Measurements from ENCODE around the gene CSNK1A1L.

Gene CSNK1A1L

GRCh38 chr13:37101201-37101600 is 4.3 kb downstream of the CSNK1A1L start:
- ChIA-PET POLR2A (ENCODE audit: low non-redundant PET) (no interaction called here), CTCF (interaction anchor here (0.7 kb wide), 1 partner anchor 1158 kb away, joined by 3 read pairs; no protein-coding TSS in a partner anchor)
- DNase-seq (ENCODE audit: low spot score) = no peak
- TF ChIP-seq, protein P1, sequence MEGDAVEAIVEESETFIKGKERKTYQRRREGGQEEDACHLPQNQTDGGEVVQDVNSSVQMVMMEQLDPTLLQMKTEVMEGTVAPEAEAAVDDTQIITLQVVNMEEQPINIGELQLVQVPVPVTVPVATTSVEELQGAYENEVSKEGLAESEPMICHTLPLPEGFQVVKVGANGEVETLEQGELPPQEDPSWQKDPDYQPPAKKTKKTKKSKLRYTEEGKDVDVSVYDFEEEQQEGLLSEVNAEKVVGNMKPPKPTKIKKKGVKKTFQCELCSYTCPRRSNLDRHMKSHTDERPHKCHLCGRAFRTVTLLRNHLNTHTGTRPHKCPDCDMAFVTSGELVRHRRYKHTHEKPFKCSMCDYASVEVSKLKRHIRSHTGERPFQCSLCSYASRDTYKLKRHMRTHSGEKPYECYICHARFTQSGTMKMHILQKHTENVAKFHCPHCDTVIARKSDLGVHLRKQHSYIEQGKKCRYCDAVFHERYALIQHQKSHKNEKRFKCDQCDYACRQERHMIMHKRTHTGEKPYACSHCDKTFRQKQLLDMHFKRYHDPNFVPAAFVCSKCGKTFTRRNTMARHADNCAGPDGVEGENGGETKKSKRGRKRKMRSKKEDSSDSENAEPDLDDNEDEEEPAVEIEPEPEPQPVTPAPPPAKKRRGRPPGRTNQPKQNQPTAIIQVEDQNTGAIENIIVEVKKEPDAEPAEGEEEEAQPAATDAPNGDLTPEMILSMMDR (conservative IDR thresholded peaks at IDR 0.05; ENCODE audit: low read depth) = no peak
- H3K27ac ChIP-seq = no peak overlapping the region

DNA sequence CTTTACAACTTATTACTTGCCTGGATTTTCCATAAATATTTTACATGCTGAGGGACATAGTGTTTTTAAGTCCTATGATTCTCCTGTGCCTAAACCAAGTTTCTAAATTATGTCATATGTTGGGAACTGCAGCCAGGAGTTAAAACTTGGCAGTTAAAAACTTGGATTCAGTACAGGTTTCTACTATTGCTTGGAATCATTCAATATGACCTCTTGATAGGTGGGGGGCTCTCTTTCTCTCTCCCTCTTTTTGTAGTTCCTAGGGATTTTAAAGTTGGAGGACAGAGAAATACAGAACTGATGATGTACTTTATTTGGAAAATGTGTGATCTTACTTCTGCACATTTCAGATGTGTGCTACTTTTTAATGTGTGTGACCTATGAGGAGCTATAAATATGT is 4.7 kb downstream of the CSNK1A1L start:
- TF ChIP-seq, protein P1 (conservative IDR thresholded peaks at IDR 0.05; ENCODE audit: low read depth) = no peak
- H3K27ac ChIP-seq = no peak overlapping the region
- no peak for DNase-seq (ENCODE audit: low spot score)
- CTCF ChIA-PET = no interaction called here
- POLR2A ChIA-PET (ENCODE audit: low non-redundant PET) = no interaction called here

DNA sequence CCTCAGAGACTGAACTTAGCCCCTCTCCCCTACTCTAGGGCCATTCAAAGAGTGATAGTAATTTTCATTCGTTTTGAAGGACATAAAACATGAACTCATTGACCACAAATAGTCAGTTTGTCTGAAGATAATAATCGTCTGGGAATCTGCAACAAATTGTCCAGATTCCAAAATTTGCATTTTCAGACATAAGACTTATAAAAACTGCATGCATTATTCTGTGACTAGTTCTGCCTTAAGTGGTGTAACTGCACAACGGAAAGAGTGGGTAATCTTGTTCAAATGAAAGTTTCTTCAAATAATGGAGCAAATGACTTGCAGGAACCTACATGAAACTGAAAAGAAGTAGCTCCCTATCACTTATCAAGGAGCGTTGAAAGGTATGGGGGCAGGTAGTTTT is 8.4 kb downstream of the CSNK1A1L start:
- H3K27ac ChIP-seq = no peak overlapping the region
- TF ChIP-seq, protein P1 (conservative IDR thresholded peaks at IDR 0.05; ENCODE audit: low read depth) = no peak
- DNase-seq (ENCODE audit: low spot score) = no peak
- ChIA-PET POLR2A (ENCODE audit: low non-redundant PET) (no interaction called here), CTCF (interaction anchor here (0.6 kb wide), 1 partner anchor 16 kb away, joined by 5 read pairs; no protein-coding TSS in a partner anchor)

- H3K27ac ChIP-seq = no peak overlapping the region
- CTCF ChIA-PET = no interaction called here
- TF ChIP-seq, protein P1 (conservative IDR thresholded peaks at IDR 0.05; ENCODE audit: low read depth) = no peak
- POLR2A ChIA-PET (ENCODE audit: low non-redundant PET) = no interaction called here
- DNase-seq (ENCODE audit: low spot score) = no peak
These were observed 10.6 kb downstream of the CSNK1A1L start for GRCh38 chr13:37094840-37095239.

- POLR2A ChIA-PET (ENCODE audit: low non-redundant PET) = no interaction called here
- CTCF ChIA-PET = no interaction called here
- H3K27ac ChIP-seq = no peak overlapping the region
- TF ChIP-seq, protein P1 (conservative IDR thresholded peaks at IDR 0.05; ENCODE audit: low read depth) = no peak
- DNase-seq (ENCODE audit: low spot score) = no peak
These were observed 11.4 kb downstream of the CSNK1A1L start for GRCh38 chr13:37094099-37094498.

GRCh38 chr13:37091835-37092234 is 13.6 kb downstream of the CSNK1A1L start:
- no peak for DNase-seq (ENCODE audit: low spot score)
- TF ChIP-seq, protein P1 (conservative IDR thresholded peaks at IDR 0.05; ENCODE audit: low read depth) = no peak
- POLR2A ChIA-PET (ENCODE audit: low non-redundant PET) = no interaction called here
- CTCF ChIA-PET = no interaction called here
- H3K27ac ChIP-seq = no peak overlapping the region

GRCh38 chr13:37090912-37091311 is 14.6 kb downstream of the CSNK1A1L start:
- DNase-seq (ENCODE audit: low spot score) = no peak
- ChIA-PET CTCF (interaction anchor here (0.7 kb wide), 1 partner anchor 218 kb away, joined by 3 read pairs; no protein-coding TSS in a partner anchor), POLR2A (ENCODE audit: low non-redundant PET) (no interaction called here)
- TF ChIP-seq, protein P1 (conservative IDR thresholded peaks at IDR 0.05; ENCODE audit: low read depth) = no peak
- no peak overlapping the region for H3K27ac ChIP-seq

All from RWPE1 (cell line).